Lower lobe of right lung (tissue), 2 donors: ENCODE results near the gene TMEM165. TPM values are rescaled to one million over a fixed set of nuclear protein-coding genes. Genes with fewer than 3 reads are reported as not detected.

ENCODE experiments used
- ATAC-seq, 2 donors: fragments of 200-7000 bp; cut with Tn5 transposase; one replicate each; pipeline ENCODE4 v1.9.1; 2020 to 2022; ENCODE audit warnings: mild to moderate bottlenecking in 2 of 2, moderate library complexity in 2 of 2
- DNase-seq: peaks from one replicate; pipeline ENCODE4 v3.0.0-alpha.2; 2020
- H3K27ac ChIP-seq: fragments of 200-600 bp; one replicate; pipeline ENCODE4 v1.8.0; 2022
- H3K27me3 ChIP-seq: fragments of 200-600 bp; one replicate; pipeline ENCODE4 v1.8.0; 2022; ENCODE audit warnings: low read depth
- H3K36me3 ChIP-seq: fragments of 200-600 bp; one replicate; pipeline ENCODE4 v1.8.0; 2022; ENCODE audit warnings: mild to moderate bottlenecking
- H3K4me1 ChIP-seq: fragments of 200-600 bp; one replicate; pipeline ENCODE4 v1.8.0; 2022
- H3K4me3 ChIP-seq: fragments of 200-600 bp; one replicate; pipeline ENCODE4 v1.8.0; 2022; ENCODE audit warnings: mild to moderate bottlenecking
- H3K9me3 ChIP-seq: fragments of 200-600 bp; one replicate; pipeline ENCODE4 v1.8.0; 2022
- intact Hi-C: fragments of 100-400 bp; cut with DNase I; formaldehyde crosslinking; loops from one replicate; pipeline ENCODE4 v1.11.0; 2022
- long read RNA-seq: library from polyadenylated mRNA; unstranded; transcript quantifications from one replicate; pipeline ENCODE4 v2.0.0, GENCODE V29; 2021
- total RNA-seq: library from RNA; stranded (reverse); fragmentation: NEBNext Ultra II Directional; extraction: Animal tissue kit (Norgen Biotek cat#: 25700); gene quantifications from one replicate; pipeline ENCODE4 v1.2.1, GENCODE V29; 2021
- TF ChIP-seq, protein P1 (sequence below): fragments of 200-600 bp; IDR thresholded peaks from one replicate; pipeline ENCODE4 v1.8.0; 2022; ENCODE audit warnings: antibody characterized with exemption, mild to moderate bottlenecking
- donor health status: DM: no; HTN: yes; CAD: no; lungs with severe emphysema.

TMEM165 gene, protein sequence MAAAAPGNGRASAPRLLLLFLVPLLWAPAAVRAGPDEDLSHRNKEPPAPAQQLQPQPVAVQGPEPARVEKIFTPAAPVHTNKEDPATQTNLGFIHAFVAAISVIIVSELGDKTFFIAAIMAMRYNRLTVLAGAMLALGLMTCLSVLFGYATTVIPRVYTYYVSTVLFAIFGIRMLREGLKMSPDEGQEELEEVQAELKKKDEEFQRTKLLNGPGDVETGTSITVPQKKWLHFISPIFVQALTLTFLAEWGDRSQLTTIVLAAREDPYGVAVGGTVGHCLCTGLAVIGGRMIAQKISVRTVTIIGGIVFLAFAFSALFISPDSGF
- 140 TPM for total RNA-seq
- long read RNA-seq, transcript TMEM165-201 (6 exons, 1,928 nt), result major isoform, 176 of 241 reads
- long read RNA-seq, partial matches to known transcripts, result 7 of 241 reads
- long read RNA-seq, other reads (novel, unspliced or antisense), result 57 of 241 reads

DNA sequence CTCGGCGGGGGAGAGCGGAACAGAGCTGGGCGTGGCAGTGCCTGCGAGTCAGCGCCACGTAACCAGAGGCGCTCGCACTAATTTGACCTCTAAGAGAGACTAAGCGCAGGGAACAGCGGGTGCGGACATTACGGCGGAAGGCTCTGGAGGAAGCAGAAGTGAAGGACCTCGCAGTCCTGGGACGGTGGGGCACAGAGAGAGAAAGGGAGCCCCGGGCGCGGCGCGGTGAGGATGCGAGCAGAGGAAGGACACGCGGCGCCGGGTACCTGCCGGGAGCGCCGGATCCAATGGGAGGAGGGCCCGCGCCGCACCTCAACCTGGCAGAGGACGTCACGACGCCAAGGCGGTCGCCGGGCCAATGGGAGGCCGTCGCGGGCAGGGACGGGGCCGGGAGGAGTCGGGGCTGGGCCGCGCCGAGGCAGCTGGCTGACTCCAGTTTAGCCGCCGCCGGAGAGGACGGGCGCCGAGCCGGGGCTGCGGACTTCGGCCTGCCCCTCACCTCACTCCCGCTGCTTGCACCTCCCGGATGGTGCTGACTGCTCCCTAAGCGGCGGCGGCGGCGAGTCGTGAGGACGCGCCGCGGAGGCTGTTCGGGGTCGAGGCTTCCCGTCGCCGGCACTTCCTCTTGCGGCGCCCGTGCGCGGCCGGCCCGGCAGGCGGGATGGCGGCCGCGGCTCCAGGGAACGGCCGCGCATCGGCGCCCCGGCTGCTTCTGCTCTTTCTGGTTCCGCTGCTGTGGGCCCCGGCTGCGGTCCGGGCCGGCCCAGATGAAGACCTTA lies at the start of gene TMEM165:
Gene TMEM165 (plus strand): TSS at position 429 of the 779 bp plus-strand sequence. CDS start 233 bp downstream, at position 662.
- TF ChIP-seq, protein P1, sequence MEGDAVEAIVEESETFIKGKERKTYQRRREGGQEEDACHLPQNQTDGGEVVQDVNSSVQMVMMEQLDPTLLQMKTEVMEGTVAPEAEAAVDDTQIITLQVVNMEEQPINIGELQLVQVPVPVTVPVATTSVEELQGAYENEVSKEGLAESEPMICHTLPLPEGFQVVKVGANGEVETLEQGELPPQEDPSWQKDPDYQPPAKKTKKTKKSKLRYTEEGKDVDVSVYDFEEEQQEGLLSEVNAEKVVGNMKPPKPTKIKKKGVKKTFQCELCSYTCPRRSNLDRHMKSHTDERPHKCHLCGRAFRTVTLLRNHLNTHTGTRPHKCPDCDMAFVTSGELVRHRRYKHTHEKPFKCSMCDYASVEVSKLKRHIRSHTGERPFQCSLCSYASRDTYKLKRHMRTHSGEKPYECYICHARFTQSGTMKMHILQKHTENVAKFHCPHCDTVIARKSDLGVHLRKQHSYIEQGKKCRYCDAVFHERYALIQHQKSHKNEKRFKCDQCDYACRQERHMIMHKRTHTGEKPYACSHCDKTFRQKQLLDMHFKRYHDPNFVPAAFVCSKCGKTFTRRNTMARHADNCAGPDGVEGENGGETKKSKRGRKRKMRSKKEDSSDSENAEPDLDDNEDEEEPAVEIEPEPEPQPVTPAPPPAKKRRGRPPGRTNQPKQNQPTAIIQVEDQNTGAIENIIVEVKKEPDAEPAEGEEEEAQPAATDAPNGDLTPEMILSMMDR, result no peak
- DNase-seq, result peak; percentile 95
- H3K9me3 ChIP-seq, result no peaks in the 10 kb centered on the region
- ATAC-seq, result peak; percentile 98 to 99
- H3K4me3 ChIP-seq, result peak within 1 kb of the TSS; percentile 69
- intact Hi-C loops, result no loop called here
- peak within 1 kb of the TSS; percentile 96 for H3K27ac ChIP-seq
- peaks cover 31% of the 10 kb centered on the region for H3K4me1 ChIP-seq
- no peaks in the 10 kb centered on the region for H3K27me3 ChIP-seq
- peaks cover 4% of the 10 kb centered on the region for H3K36me3 ChIP-seq

- ATAC-seq (peak; percentile 98 to 99), DNase-seq (peak; percentile 92)
- H3K9me3 ChIP-seq, result no peaks in the 10 kb centered on the region
- TF ChIP-seq, protein P1, result peak; percentile 95
- H3K27ac ChIP-seq, result peak within 1 kb of the TSS; percentile 95
- intact Hi-C loops, result no loop called here
- no peaks in the 10 kb centered on the region for H3K36me3 ChIP-seq
- H3K4me3 ChIP-seq, result peak within 1 kb of the TSS; percentile 82
- peaks cover 20% of the 10 kb centered on the region for H3K4me1 ChIP-seq
- H3K27me3 ChIP-seq, result no peaks in the 10 kb centered on the region
These were observed 49.5 kb upstream of the TMEM165 start, which contains the start of gene SRD5A3 for GRCh38 chr4:55345980-55346850. Gene SRD5A3, plus strand, starts transcription at chr4:55346242. Its CDS starts 95 bp downstream, at chr4:55346337.

DNA sequence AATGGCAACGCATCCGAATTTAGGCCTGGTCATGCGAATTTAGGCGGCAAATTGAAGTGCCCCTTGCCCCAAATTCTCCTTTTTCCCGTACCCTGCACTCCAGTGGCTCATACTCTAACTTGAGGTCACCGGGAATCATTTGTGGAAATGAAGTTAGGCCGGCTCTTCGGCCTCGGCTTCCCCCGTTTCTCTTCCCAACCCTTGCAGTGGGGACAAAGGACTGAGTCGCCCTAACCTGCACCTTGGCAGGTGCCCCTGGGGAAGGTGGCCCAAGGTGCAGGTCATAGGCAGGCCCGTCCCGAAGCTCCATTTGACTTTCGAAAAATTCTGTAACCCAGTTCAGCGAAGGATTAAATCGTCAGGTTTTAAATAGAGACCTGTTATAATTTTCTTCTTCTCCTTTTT lies 48.9 kb upstream of the TMEM165 start:
- Histone ChIP-seq H3K4me1 (peaks cover 20% of the 10 kb centered on the region), H3K36me3 (no peaks in the 10 kb centered on the region), H3K9me3 (no peaks in the 10 kb centered on the region), H3K27ac (peak overlapping the region; percentile 95), H3K27me3 (no peaks in the 10 kb centered on the region), H3K4me3 (peak overlapping the region; percentile 82)
- intact Hi-C loops, result no loop called here
- DNase-seq, result no peak
- ATAC-seq, result peak; percentile 8 to 22
- TF ChIP-seq, protein P1, result no peak

DNA sequence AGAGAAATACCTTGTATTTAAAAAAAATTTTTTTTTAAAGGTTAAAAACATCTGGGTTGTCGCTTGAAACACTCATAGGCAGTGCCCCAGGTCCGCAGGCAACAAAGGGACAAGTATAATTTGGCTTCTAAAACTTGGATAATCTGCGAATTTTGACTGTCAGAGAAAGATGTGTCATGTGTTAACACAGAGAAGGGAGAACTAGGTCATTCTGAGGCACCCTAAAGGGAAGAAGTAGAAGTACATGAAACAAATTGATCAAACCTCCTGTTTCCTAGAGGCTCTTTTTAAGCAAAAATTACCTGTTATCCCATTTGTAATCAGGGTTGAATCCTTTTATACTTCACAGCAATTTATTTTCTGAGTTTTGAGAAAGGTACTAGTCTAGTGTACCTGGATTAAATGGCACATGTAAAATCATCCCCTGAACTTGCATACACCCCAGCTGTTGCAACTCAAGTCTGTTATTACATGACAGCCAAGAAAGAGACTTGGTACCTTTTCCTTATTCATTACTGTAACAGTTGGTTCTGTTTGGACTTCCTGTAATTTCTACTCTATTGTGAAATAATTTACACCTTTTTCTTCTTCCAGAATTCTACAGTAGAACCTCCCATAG lies 48.0 kb upstream of the TMEM165 start:
- Histone ChIP-seq H3K36me3 (no peaks in the 10 kb centered on the region), H3K27ac (peak overlapping the region; percentile 95), H3K9me3 (no peaks in the 10 kb centered on the region), H3K4me1 (peaks cover 20% of the 10 kb centered on the region), H3K4me3 (no peak overlapping the region), H3K27me3 (no peaks in the 10 kb centered on the region)
- intact Hi-C loops, result no loop called here
- no peak for ATAC-seq
- TF ChIP-seq, protein P1, result no peak
- no peak for DNase-seq
